HL-60 (cell line): ENCODE data around the gene EHHADH.

Experiments
- DNase-seq, 2 experiments: peaks; one replicate each; pipeline ENCODE4 v3.0.0-alpha.2; 2010 to 2020; ENCODE audit warnings: low read depth in 1 of 2, low spot score in 1 of 2
- H3K27ac ChIP-seq: fragments of 250-450 bp; sonication (Bioruptor Pico); replicated peaks from 2 replicates; pipeline ENCODE4 v1.5.1; 2020; ENCODE audit warnings: mild to moderate bottlenecking, moderate library complexity
- H3K27me3 ChIP-seq: fragments of 250-450 bp; sonication (Bioruptor Pico); 2 replicates; pipeline ENCODE4 v1.5.1; 2021; ENCODE audit warnings: mild to moderate bottlenecking, moderate library complexity; ENCODE audit not compliant: insufficient read depth, poor library complexity, severe bottlenecking
- H3K4me3 ChIP-seq: replicated peaks from 2 replicates; pipeline ENCODE4 v1.5.1; 2011; ENCODE audit warnings: mild to moderate bottlenecking, control low read depth, low read length; ENCODE audit not compliant: insufficient read depth
- CTCF ChIP-seq: IDR thresholded peaks from one replicate; pipeline ENCODE4 v1.5.1; 2011; ENCODE audit warnings: low read length, control low read depth, inconsistent platforms; ENCODE audit not compliant: insufficient read depth
- GABPA ChIP-seq: IDR thresholded peaks from 2 replicates; pipeline ENCODE4 v1.6.1; 2012; ENCODE audit warnings: low read depth
- POLR2AphosphoS5 ChIP-seq: IDR thresholded peaks from 2 replicates; pipeline ENCODE4 v1.6.1; 2012; ENCODE audit warnings: low read depth
- REST ChIP-seq: IDR thresholded peaks from 2 replicates; pipeline ENCODE4 v1.6.1; 2012; ENCODE audit warnings: low read depth; ENCODE audit not compliant: insufficient replicate concordance
- SPI1 ChIP-seq: IDR thresholded peaks from 2 replicates; pipeline ENCODE4 v1.6.1; 2012; ENCODE audit warnings: low read depth, mild to moderate bottlenecking, borderline replicate concordance

The EHHADH gene

DNA sequence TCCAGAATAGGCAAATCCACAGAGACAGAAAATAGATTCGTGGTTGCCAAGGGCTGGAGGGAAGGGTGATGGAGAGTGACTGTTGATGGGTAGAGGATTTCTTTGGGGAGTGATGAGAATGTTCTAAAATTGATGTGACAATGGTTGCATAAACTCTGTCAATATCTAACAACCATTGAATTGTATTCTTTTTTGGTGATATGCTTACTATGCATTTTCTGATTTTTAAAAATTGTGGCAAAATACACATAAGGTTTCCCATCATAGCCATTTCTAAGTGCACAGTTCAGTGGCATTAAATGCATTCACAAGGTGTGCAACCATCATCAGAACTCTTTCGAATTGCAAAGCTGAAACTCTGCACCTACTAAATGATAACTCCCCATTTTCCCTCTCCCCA is 56.8 kb downstream of the EHHADH start:
- no peak overlapping the region for H3K4me3 ChIP-seq
- DNase-seq, result no peak
- H3K27me3 ChIP-seq, result no peaks in the 10 kb centered on the region
- no peak for TF ChIP-seq CTCF
- TF ChIP-seq REST, result no peak
- TF ChIP-seq SPI1, result no peak
- no peak for TF ChIP-seq GABPA
- TF ChIP-seq POLR2AphosphoS5, result no peak
- no peak overlapping the region for H3K27ac ChIP-seq

- DNase-seq, result no peak
Observed at GRCh38 chr3:185195652-185196051, 58.2 kb downstream of the EHHADH start.

GRCh38 chr3:185188816-185189215 is 65.0 kb downstream of the EHHADH start:
- no peak for TF ChIP-seq CTCF
- no peak for TF ChIP-seq SPI1
- H3K4me3 ChIP-seq, result no peak overlapping the region
- no peak overlapping the region for H3K27ac ChIP-seq
- no peaks in the 10 kb centered on the region for H3K27me3 ChIP-seq
- no peak for DNase-seq

More at GRCh38 chr3:185195652-185196051, 58.2 kb downstream of the EHHADH start:
- H3K27ac ChIP-seq, result no peak overlapping the region
- H3K27me3 ChIP-seq, result no peaks in the 10 kb centered on the region
- TF ChIP-seq GABPA (no peak), CTCF (no peak), REST (no peak), SPI1 (no peak), POLR2AphosphoS5 (no peak)
- no peak overlapping the region for H3K4me3 ChIP-seq

DNA sequence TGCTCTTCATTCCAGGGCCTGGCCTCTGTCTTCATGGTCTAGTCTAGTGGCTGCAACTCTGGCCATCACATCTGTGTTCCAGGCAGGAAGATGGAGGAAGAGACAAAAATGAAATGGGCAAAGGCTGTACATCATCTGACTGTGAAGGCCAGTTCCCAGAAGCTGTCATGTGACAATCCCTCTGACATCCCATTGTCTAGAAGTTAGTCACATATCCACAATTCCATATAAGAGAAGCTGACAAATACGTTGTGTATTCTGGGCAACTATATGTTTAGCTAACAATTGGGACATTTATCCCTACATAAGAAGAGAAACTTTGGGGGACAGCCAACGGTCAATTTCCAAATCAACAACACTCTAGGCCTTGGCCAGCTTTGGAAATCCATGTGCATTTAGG is 66.5 kb downstream of the EHHADH start:
- no peak for DNase-seq
- Histone ChIP-seq H3K4me3 (no peak overlapping the region), H3K27ac (no peak overlapping the region), H3K27me3 (no peaks in the 10 kb centered on the region)
- TF ChIP-seq CTCF, result no peak
